Testis (tissue), 5 donors: Measurements from ENCODE around the gene USP17L22. TPM values are rescaled to one million over a fixed set of nuclear protein-coding genes. Genes with fewer than 3 reads are reported as not detected.
"Not testable (repeated sequence)": the region's sequence is repeated elsewhere in the genome, so short reads cannot be mapped to it uniquely, and the experiment has no call there.

Experiments used
- DNase-seq: peaks from one replicate; pipeline ENCODE4 v3.0.0-alpha.2; 2019
- H3K27ac ChIP-seq, 2 donors: fragments of 200-600 bp; sonication (generic); one replicate each; pipeline ENCODE4 v1.5.1; 2019
- H3K27me3 ChIP-seq: fragments of 200-600 bp; sonication (generic); one replicate; pipeline ENCODE4 v1.5.1; 2019
- H3K36me3 ChIP-seq: fragments of 200-600 bp; sonication (generic); one replicate; pipeline ENCODE4 v1.5.1; 2017; ENCODE audit warnings: low read depth; ENCODE audit errors: missing control alignments
- H3K4me1 ChIP-seq: fragments of 200-600 bp; sonication (generic); one replicate; pipeline ENCODE4 v1.5.1; 2019
- H3K4me3 ChIP-seq, 2 donors: fragments of 200-600 bp; sonication (generic); one replicate each; pipeline ENCODE4 v1.5.1; 2017 to 2019
- H3K9me3 ChIP-seq: fragments of 200-600 bp; sonication (generic); one replicate; pipeline ENCODE4 v1.5.1; 2017
- WGBS, 2 donors: methylation state at CpG; one replicate each; pipeline ENCODE4 v1.1.5; 2018; 5-methylcytosine and 5-hydroxymethylcytosine counted together
- intact Hi-C: fragments of 100-400 bp; cut with DNase I; formaldehyde crosslinking; loops from one replicate; pipeline ENCODE4 v1.15.1; 2023; ENCODE audit warnings: low total_unique reads
- long read RNA-seq, 2 donors: transcript quantifications; one replicate each; lab custom pipeline, GENCODE V29; 2026
- polyA plus RNA-seq: library from polyadenylated mRNA; stranded (reverse); fragments of 350-450 nt; fragmentation: Illumina TruSeq; extraction: RNeasy Lipid Tissue Mini Kit (QIAGEN cat#74804); gene quantifications from one replicate; pipeline ENCODE4 v1.2.3, GENCODE V29; 2014; ENCODE audit warnings: low read depth, low replicate concordance; ENCODE audit not compliant: insufficient read depth
- total RNA-seq, 2 donors: library from RNA; depleted of rRNA; stranded (reverse); fragments of >200 nt; gene quantifications; one replicate each; pipeline ENCODE4 v1.2.3, GENCODE V29; 2016

Gene USP17L22, protein sequence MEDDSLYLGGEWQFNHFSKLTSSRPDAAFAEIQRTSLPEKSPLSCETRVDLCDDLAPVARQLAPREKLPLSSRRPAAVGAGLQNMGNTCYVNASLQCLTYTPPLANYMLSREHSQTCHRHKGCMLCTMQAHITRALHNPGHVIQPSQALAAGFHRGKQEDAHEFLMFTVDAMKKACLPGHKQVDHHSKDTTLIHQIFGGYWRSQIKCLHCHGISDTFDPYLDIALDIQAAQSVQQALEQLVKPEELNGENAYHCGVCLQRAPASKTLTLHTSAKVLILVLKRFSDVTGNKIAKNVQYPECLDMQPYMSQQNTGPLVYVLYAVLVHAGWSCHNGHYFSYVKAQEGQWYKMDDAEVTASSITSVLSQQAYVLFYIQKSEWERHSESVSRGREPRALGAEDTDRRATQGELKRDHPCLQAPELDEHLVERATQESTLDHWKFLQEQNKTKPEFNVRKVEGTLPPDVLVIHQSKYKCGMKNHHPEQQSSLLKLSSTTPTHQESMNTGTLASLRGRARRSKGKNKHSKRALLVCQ
- not detected for total RNA-seq
- not detected for polyA plus RNA-seq
- long read RNA-seq, donor 1 = 0 reads
- long read RNA-seq, donor 2 = 0 reads

DNA sequence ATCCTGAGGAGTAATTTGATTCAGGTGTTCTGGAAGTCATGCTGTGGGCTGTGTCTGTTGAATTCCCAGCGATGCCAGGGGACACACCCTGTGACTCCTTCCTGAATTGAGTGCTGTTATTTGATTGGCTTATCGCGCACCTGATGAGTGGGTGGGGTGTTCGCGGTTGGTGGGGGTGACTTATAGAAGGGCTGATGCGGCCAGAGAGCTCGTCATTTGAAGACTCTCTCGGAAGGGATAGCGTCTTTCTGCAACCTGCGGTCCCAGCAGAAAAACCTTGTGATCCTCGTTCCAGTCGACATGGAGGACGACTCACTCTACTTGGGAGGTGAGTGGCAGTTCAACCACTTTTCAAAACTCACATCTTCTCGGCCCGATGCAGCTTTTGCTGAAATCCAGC lies at the start of gene USP17L22:
TSS of gene USP17L22 (plus strand) at position 301 of the 400 bp plus-strand sequence. CDS start at position 301, 0 bp downstream.
- WGBS, 2 donors = no CpG with 5 or more reads among the region's 15 CpGs
- DNase-seq, intact Hi-C loops, H3K36me3 ChIP-seq, H3K9me3 ChIP-seq, H3K4me1 ChIP-seq, H3K27ac ChIP-seq, H3K4me3 ChIP-seq, H3K27me3 ChIP-seq: not testable (repeated sequence)

DNA sequence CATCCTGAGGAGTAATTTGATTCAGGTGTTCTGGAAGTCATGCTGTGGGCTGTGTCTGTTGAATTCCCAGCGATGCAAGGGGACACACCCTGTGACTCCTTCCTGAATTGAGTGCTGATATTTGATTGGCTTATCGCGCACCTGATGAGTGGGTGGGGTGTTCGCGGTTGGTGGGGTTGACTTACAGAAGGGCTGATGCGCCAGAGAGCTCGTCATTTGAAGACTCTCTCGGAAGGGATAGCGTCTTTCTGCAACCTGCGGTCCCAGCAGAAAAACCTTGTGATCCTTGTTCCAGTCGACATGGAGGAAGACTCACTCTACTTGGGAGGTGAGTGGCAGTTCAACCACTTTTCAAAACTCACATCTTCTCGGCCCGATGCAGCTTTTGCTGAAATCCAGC lies 47.6 kb upstream of the USP17L22 start, which contains the start of gene USP17L12:
TSS of gene USP17L12 (plus strand) at position 301 of the 400 bp plus-strand sequence. CDS start at position 301, 0 bp downstream.
- WGBS, 2 donors = no CpG with 5 or more reads among the region's 13 CpGs

DNA sequence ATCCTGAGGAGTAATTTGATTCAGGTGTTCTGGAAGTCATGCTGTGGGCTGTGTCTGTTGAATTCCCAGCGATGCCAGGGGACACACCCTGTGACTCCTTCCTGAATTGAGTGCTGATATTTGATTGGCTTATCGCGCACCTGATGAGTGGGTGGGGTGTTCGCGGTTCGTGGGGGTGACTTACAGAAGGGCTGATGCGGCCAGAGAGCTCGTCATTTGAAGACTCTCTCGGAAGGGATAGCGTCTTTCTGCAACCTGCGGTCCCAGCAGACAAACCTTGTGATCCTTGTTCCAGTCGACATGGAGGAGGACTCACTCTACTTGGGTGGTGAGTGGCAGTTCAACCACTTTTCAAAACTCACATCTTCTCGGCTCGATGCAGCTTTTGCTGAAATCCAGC lies 42.8 kb upstream of the USP17L22 start, which contains the start of gene USP17L13:
TSS of gene USP17L13 (plus strand) at position 301 of the 400 bp plus-strand sequence. CDS start at position 301, 0 bp downstream.
- H3K4me3 ChIP-seq, intact Hi-C loops, H3K36me3 ChIP-seq, DNase-seq, H3K4me1 ChIP-seq, H3K27ac ChIP-seq, H3K9me3 ChIP-seq, H3K27me3 ChIP-seq: not testable (repeated sequence)
- WGBS, 2 donors = no CpG with 5 or more reads among the region's 14 CpGs

More for the DNA sequence above, 47.6 kb upstream of the USP17L22 start, which contains the start of gene USP17L12:
- H3K27me3 ChIP-seq, intact Hi-C loops, H3K36me3 ChIP-seq, DNase-seq, H3K27ac ChIP-seq, H3K9me3 ChIP-seq, H3K4me1 ChIP-seq, H3K4me3 ChIP-seq: not testable (repeated sequence)

DNA sequence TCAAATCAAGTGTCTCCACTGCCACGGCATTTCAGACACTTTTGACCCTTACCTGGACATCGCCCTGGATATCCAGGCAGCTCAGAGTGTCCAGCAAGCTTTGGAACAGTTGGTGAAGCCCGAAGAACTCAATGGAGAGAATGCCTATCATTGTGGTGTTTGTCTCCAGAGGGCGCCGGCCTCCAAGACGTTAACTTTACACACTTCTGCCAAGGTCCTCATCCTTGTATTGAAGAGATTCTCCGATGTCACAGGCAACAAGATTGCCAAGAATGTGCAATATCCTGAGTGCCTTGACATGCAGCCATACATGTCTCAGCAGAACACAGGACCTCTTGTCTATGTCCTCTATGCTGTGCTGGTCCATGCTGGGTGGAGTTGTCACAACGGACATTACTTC lies 37.2 kb upstream of the USP17L22 start:
- H3K27me3 ChIP-seq, H3K4me1 ChIP-seq, intact Hi-C loops, H3K4me3 ChIP-seq, H3K36me3 ChIP-seq, H3K9me3 ChIP-seq, DNase-seq, H3K27ac ChIP-seq: not testable (repeated sequence)
- 82% methylated on average over 5 of the region's 8 CpGs; no CpG with 5 or more reads in 1 of the 2 donors for WGBS, 2 donors

DNA sequence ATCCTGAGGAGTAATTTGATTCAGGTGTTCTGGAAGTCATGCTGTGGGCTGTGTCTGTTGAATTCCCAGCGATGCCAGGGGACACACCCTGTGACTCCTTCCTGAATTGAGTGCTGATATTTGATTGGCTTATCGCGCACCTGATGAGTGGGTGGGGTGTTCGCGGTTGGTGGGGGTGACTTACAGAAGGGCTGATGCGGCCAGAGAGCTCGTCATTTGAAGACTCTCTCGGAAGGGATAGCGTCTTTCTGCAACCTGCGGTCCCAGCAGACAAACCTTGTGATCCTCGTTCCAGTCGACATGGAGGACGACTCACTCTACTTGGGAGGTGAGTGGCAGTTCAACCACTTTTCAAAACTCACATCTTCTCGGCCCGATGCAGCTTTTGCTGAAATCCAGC lies 33.3 kb upstream of the USP17L22 start, which contains the start of gene USP17L15:
TSS of gene USP17L15 (plus strand) at position 301 of the 400 bp plus-strand sequence. CDS start at position 301, 0 bp downstream.
- H3K4me3 ChIP-seq, intact Hi-C loops, H3K27me3 ChIP-seq, H3K27ac ChIP-seq, DNase-seq, H3K4me1 ChIP-seq, H3K9me3 ChIP-seq, H3K36me3 ChIP-seq: not testable (repeated sequence)
- WGBS, 2 donors = no CpG with 5 or more reads among the region's 15 CpGs

DNA sequence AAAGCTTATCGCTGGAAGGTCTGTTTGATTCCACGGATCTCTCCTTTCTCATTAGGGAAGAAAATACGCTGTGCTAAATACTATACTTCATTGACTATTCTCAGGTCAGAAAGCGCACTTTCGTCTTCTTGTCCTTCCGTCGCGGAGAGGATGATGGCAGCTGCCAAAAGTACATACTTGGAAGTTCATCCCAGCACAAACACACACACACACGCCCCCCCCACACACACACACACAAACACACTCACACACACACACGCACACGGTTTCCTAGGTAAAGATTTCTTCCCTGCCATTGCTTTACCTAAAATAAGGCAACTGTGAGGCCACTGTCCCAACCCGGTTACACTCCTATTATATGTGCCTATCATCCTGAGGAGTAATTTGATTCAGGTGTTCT lies 29.0 kb upstream of the USP17L22 start:
- H3K9me3 ChIP-seq, intact Hi-C loops, H3K36me3 ChIP-seq, H3K27me3 ChIP-seq, H3K4me3 ChIP-seq, H3K27ac ChIP-seq, H3K4me1 ChIP-seq: not testable (repeated sequence)
- peak; percentile 10 for DNase-seq
- WGBS, 2 donors = no CpG with 5 or more reads among the region's 12 CpGs

DNA sequence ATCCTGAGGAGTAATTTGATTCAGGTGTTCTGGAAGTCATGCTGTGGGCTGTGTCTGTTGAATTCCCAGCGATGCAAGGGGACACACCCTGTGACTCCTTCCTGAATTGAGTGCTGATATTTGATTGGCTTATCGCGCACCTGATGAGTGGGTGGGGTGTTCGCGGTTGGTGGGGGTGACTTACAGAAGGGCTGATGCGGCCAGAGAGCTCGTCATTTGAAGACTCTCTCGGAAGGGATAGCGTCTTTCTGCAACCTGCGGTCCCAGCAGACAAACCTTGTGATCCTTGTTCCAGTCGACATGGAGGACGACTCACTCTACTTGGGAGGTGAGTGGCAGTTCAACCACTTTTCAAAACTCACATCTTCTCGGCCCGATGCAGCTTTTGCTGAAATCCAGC lies 23.8 kb upstream of the USP17L22 start, which contains the start of gene USP17L17:
TSS of gene USP17L17 (plus strand) at position 301 of the 400 bp plus-strand sequence. CDS start at position 301, 0 bp downstream.
- WGBS, 2 donors = 83% methylated on average over 14 of the region's 14 CpGs; no CpG with 5 or more reads in 1 of the 2 donors
- H3K27me3 ChIP-seq, H3K4me3 ChIP-seq, H3K4me1 ChIP-seq, H3K27ac ChIP-seq, DNase-seq, H3K9me3 ChIP-seq, intact Hi-C loops, H3K36me3 ChIP-seq: not testable (repeated sequence)

DNA sequence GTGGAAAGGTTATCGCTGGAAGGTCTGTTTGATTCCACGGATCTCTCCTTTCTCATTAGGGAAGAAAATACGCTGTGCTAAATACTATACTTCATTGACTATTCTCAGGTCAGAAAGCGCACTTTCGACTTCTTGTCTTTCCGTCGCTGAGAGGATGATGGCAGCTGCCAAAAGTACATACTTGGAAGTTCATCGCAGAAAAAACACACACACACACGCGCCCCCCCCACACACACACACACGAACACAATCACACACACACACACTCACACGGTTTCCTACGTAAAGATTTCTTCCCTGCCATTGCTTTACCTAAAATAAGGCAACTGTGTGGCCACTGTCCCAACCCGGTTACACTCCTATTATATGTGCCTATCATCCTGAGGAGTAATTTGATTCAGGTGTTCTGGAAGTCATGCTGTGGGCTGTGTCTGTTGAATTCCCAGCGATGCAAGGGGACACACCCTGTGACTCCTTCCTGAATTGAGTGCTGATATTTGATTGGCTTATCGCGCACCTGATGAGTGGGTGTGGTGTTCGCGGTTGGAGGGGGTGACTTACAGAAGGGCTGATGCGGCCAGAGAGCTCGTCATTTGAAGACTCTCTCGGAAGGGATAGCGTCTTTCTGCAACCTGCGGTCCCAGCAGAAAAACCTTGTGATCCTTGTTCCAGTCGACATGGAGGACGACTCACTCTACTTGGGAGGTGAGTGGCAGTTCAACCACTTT lies 19.3 kb upstream of the USP17L22 start, which contains the start of gene USP17L18:
TSS of gene USP17L18 (plus strand) at position 678 of the 728 bp plus-strand sequence. CDS start at position 678, 0 bp downstream.
- H3K27ac ChIP-seq, H3K4me1 ChIP-seq, H3K9me3 ChIP-seq, H3K27me3 ChIP-seq, intact Hi-C loops, H3K4me3 ChIP-seq, H3K36me3 ChIP-seq: not testable (repeated sequence)
- 50 to 55% methylated on average over 9 to 11 of the region's 26 CpGs for WGBS, 2 donors
- DNase-seq = peak; percentile 13

DNA sequence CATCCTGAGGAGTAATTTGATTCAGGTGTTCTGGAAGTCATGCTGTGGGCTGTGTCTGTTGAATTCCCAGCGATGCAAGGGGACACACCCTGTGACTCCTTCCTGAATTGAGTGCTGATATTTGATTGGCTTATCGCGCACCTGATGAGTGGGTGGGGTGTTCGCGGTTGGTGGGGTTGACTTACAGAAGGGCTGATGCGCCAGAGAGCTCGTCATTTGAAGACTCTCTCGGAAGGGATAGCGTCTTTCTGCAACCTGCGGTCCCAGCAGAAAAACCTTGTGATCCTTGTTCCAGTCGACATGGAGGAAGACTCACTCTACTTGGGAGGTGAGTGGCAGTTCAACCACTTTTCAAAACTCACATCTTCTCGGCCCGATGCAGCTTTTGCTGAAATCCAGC lies 14.3 kb upstream of the USP17L22 start, which contains the start of gene USP17L19:
TSS of gene USP17L19 (plus strand) at position 301 of the 400 bp plus-strand sequence. CDS start at position 301, 0 bp downstream.
- H3K36me3 ChIP-seq, DNase-seq, H3K4me1 ChIP-seq, H3K9me3 ChIP-seq, H3K27ac ChIP-seq, intact Hi-C loops, H3K27me3 ChIP-seq, H3K4me3 ChIP-seq: not testable (repeated sequence)
- no CpG with 5 or more reads among the region's 13 CpGs for WGBS, 2 donors

DNA sequence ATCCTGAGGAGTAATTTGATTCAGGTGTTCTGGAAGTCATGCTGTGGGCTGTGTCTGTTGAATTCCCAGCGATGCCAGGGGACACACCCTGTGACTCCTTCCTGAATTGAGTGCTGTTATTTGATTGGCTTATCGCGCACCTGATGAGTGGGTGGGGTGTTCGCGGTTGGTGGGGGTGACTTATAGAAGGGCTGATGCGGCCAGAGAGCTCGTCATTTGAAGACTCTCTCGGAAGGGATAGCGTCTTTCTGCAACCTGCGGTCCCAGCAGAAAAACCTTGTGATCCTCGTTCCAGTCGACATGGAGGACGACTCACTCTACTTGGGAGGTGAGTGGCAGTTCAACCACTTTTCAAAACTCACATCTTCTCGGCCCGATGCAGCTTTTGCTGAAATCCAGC lies 9.6 kb upstream of the USP17L22 start, which contains the start of gene USP17L20:
TSS of gene USP17L20 (plus strand) at position 301 of the 400 bp plus-strand sequence. CDS start at position 301, 0 bp downstream.
- H3K9me3 ChIP-seq, H3K27ac ChIP-seq, H3K4me1 ChIP-seq, DNase-seq, H3K36me3 ChIP-seq, H3K27me3 ChIP-seq, H3K4me3 ChIP-seq, intact Hi-C loops: not testable (repeated sequence)
- WGBS, 2 donors = no CpG with 5 or more reads among the region's 15 CpGs

DNA sequence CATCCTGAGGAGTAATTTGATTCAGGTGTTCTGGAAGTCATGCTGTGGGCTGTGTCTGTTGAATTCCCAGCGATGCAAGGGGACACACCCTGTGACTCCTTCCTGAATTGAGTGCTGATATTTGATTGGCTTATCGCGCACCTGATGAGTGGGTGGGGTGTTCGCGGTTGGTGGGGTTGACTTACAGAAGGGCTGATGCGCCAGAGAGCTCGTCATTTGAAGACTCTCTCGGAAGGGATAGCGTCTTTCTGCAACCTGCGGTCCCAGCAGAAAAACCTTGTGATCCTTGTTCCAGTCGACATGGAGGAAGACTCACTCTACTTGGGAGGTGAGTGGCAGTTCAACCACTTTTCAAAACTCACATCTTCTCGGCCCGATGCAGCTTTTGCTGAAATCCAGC lies 4.8 kb upstream of the USP17L22 start, which contains the start of gene USP17L21:
TSS of gene USP17L21 (plus strand) at position 301 of the 400 bp plus-strand sequence. CDS start at position 301, 0 bp downstream.
- no CpG with 5 or more reads among the region's 13 CpGs for WGBS, 2 donors
- H3K27ac ChIP-seq, intact Hi-C loops, DNase-seq, H3K27me3 ChIP-seq, H3K4me3 ChIP-seq, H3K9me3 ChIP-seq, H3K4me1 ChIP-seq, H3K36me3 ChIP-seq: not testable (repeated sequence)
